SK-N-SH (cell line): ENCODE results near the gene FMO4. TPM values are rescaled to one million over a fixed set of nuclear protein-coding genes. Genes with fewer than 3 reads are reported as not detected.

Experiments used
- CTCF ChIA-PET: fragments of 300-600, 350-600 bp; formaldehyde crosslinking; extraction: SDS; loops from one replicate; lab custom pipeline; 2021; lab: Yijun Ruan, JAX
- POLR2A ChIA-PET: fragments of 350-600 bp; sonication (Branson Sonifier 250); formaldehyde crosslinking; extraction: SDS; loops from one replicate; lab custom pipeline; 2020; ENCODE audit warnings: antibody characterized with exemption, inconsistent platforms; lab: Yijun Ruan, JAX
- DNase-seq: peaks from one replicate; pipeline ENCODE4 v3.0.0; 2012
- H2AFZ ChIP-seq: fragments of 200-600 bp; sonication (generic); 2 replicates; pipeline ENCODE4 v1.8.1; 2016; ENCODE audit warnings: antibody characterized with exemption, mild to moderate bottlenecking, low read depth
- H3F3A ChIP-seq: fragments of 200-600 bp; sonication (generic); replicated peaks from 2 replicates; pipeline ENCODE3; 2016; ENCODE audit warnings: antibody characterized with exemption, mild to moderate bottlenecking; ENCODE audit not compliant: insufficient read depth
- H3K27ac ChIP-seq, 2 experiments: fragments of 200-500 bp in 1 of 2; fragments of 200-600 bp in 1 of 2; sonication (Bioruptor generic) in 1 of 2; sonication (generic), shearing (Covaris generic) in 1 of 2; 2 replicates each; pipeline versions ENCODE4 v1.5.1 to v1.6.1; 2014 to 2016; ENCODE audit warnings: low read depth in 2 of 2, inconsistent platforms in 1 of 2, low read length in 1 of 2, mild to moderate bottlenecking in 1 of 2, mixed read lengths in 1 of 2
- H3K27me3 ChIP-seq: fragments of 200-600 bp; sonication (generic), shearing (Covaris generic); 2 replicates; pipeline ENCODE4 v1.6.1; 2016; ENCODE audit warnings: mixed run types; ENCODE audit not compliant: insufficient read depth
- H3K36me3 ChIP-seq, 2 experiments: fragments of 200-500 bp in 1 of 2; fragments of 200-600 bp in 1 of 2; sonication (Bioruptor generic) in 1 of 2; sonication (generic) in 1 of 2; replicated peaks in 1 of 2; 2 replicates each; pipeline versions ENCODE3 to v1.5.1; 2014 to 2016; ENCODE audit warnings: low read length in 1 of 2, mild to moderate bottlenecking in 1 of 2; ENCODE audit not compliant: insufficient read depth in 2 of 2, control insufficient read depth in 1 of 2
- H3K4me1 ChIP-seq, 2 experiments: fragments of 200-500 bp in 1 of 2; fragments of 200-600 bp in 1 of 2; sonication (Bioruptor generic) in 1 of 2; sonication (generic), shearing (Covaris generic) in 1 of 2; 2 replicates each; pipeline versions ENCODE4 v1.5.1 to v1.6.1; 2014 to 2016; ENCODE audit warnings: low read depth in 1 of 2, low read length in 1 of 2, mixed run types in 1 of 2; ENCODE audit not compliant: insufficient read depth in 2 of 2, control insufficient read depth in 1 of 2
- H3K4me2 ChIP-seq: fragments of 200-600 bp; sonication (generic), shearing (Covaris generic); 2 replicates; pipeline ENCODE4 v1.6.1; 2017; ENCODE audit warnings: mixed run types
- H3K4me3 ChIP-seq, 2 experiments: fragments of 200-500 bp in 1 of 2; fragments of 200-600 bp in 1 of 2; sonication (Bioruptor generic) in 1 of 2; sonication (generic), shearing (Covaris generic) in 1 of 2; 2 replicates each; pipeline versions ENCODE4 v1.5.1 to v1.8.1; 2014 to 2016; ENCODE audit warnings: low read depth in 2 of 2, inconsistent platforms in 1 of 2, low read length in 1 of 2, mild to moderate bottlenecking in 1 of 2, mixed read lengths in 1 of 2, moderate library complexity in 1 of 2
- H3K79me2 ChIP-seq: fragments of 200-600 bp; sonication (generic); 2 replicates; pipeline ENCODE4 v1.8.1; 2017; ENCODE audit warnings: mild to moderate bottlenecking; ENCODE audit not compliant: insufficient read depth
- H3K9ac ChIP-seq: fragments of 200-600 bp; sonication (generic); 2 replicates; pipeline ENCODE4 v1.6.1; 2017; ENCODE audit warnings: mixed run types
- H3K9me2 ChIP-seq: fragments of 200-600 bp; sonication (generic); 2 replicates; pipeline ENCODE4 v1.6.1; 2017; ENCODE audit warnings: mixed run types
- H3K9me3 ChIP-seq: fragments of 200-600 bp; sonication (generic); 2 replicates; pipeline ENCODE4 v1.6.1; 2017; ENCODE audit warnings: mixed run types, mild to moderate bottlenecking, moderate library complexity
- H4K20me1 ChIP-seq: fragments of 200-600 bp; sonication (generic); 2 replicates; pipeline ENCODE4 v1.6.1; 2017; ENCODE audit warnings: mild to moderate bottlenecking, mixed run types; ENCODE audit not compliant: insufficient read depth
- ELF1 ChIP-seq: IDR thresholded peaks from 2 replicates; pipeline ENCODE4 v1.4.0; 2012
- EZH2phosphoT487 ChIP-seq: fragments of 200-600 bp; sonication (generic); IDR thresholded peaks from 2 replicates; pipeline ENCODE4 v1.6.1; 2017; ENCODE audit warnings: low read depth, mixed run types, mild to moderate bottlenecking, antibody characterized with exemption, moderate library complexity, borderline replicate concordance
- FOXM1 ChIP-seq: IDR thresholded peaks from 2 replicates; pipeline ENCODE4 v1.4.0; 2012; ENCODE audit warnings: low read depth, mild to moderate bottlenecking
- MEF2A ChIP-seq: IDR thresholded peaks from 2 replicates; pipeline ENCODE4 v1.4.0; 2012; ENCODE audit warnings: low read depth, borderline replicate concordance
- MXI1 ChIP-seq: IDR thresholded peaks from 2 replicates; pipeline ENCODE4 v1.6.1; 2012; ENCODE audit warnings: mild to moderate bottlenecking, low read depth, low read length, improper control_type of control experiment
- NFIC ChIP-seq: IDR thresholded peaks from 2 replicates; pipeline ENCODE4 v1.4.0; 2012; ENCODE audit warnings: borderline replicate concordance
- RFX5 ChIP-seq: IDR thresholded peaks from 2 replicates; pipeline ENCODE4 v1.6.1; 2012; ENCODE audit warnings: mild to moderate bottlenecking, improper control_type of control experiment, low read length
- SIN3A ChIP-seq: IDR thresholded peaks from 2 replicates; pipeline ENCODE4 v1.6.1; 2012; ENCODE audit warnings: low read depth, mild to moderate bottlenecking, low read length, moderate library complexity, borderline replicate concordance
- TCF12 ChIP-seq: IDR thresholded peaks from 2 replicates; pipeline ENCODE4 v1.4.0; 2012
- USF1 ChIP-seq: IDR thresholded peaks from 2 replicates; pipeline ENCODE4 v1.4.0; 2012; ENCODE audit warnings: low read depth, borderline replicate concordance
- YY1 ChIP-seq: IDR thresholded peaks from 2 replicates; pipeline ENCODE4 v1.4.0; 2012; ENCODE audit warnings: low read depth, mild to moderate bottlenecking
- WGBS: methylation state at CpG from one replicate; pipeline ENCODE4 v1.1.6; 2017; ENCODE audit warnings: low lambda C conversion rate; 5-methylcytosine and 5-hydroxymethylcytosine counted together
- polyA plus RNA-seq, 3 experiments: library from polyadenylated mRNA; depleted of rRNA; stranded (reverse); fragments of >200 nt; gene quantifications; 2 replicates each; pipeline ENCODE4 v1.2.3, GENCODE V29; 2012

The FMO4 gene
- polyA plus RNA-seq, 1 of the 3 experiments (the other 2 are of a cell fraction): 1.6 TPM

GRCh38 chr1:171300401-171300800 is 13.6 kb upstream of the FMO4 start (continued):
- TF ChIP-seq TCF12 (no peak), ELF1 (no peak), MXI1 (no peak)

- H4K20me1 ChIP-seq: no peaks in the 10 kb centered on the region
- peaks cover 13% of the 10 kb centered on the region; the same call in 1 of the 2 replicates for H3K27me3 ChIP-seq
- H3K79me2 ChIP-seq: no peaks in the 10 kb centered on the region
- TF ChIP-seq SIN3A: no peak
- TF ChIP-seq NFIC: no peak
- no peak for TF ChIP-seq MEF2A
- no peak for TF ChIP-seq USF1
- no peak for TF ChIP-seq YY1
- no peak for TF ChIP-seq FOXM1
- TF ChIP-seq RFX5: no peak
- H3F3A ChIP-seq: no peaks in the 10 kb centered on the region
- H3K9me3 ChIP-seq: no peaks in the 10 kb centered on the region
- H3K4me1 ChIP-seq: no peaks in the 10 kb centered on the region; a peak in 1 of 4 replicates
- no peak overlapping the region for H3K4me3 ChIP-seq
- no peak overlapping the region for H3K4me2 ChIP-seq
- ChIA-PET POLR2A (no interaction called here), CTCF (no interaction called here)
- no peaks in the 10 kb centered on the region for H3K36me3 ChIP-seq
- no peak for DNase-seq
- 8% methylated on average over 3 of the region's 3 CpGs for WGBS
- H2AFZ ChIP-seq: no peak overlapping the region
- no peak overlapping the region for H3K27ac ChIP-seq
- H3K9ac ChIP-seq: no peak overlapping the region
- H3K9me2 ChIP-seq: no peaks in the 10 kb centered on the region
Observed at GRCh38 chr1:171310661-171311087, 3.3 kb upstream of the FMO4 start.

- ChIA-PET CTCF (interaction anchor here (0.8 to 2.5 kb wide), 2 partner anchors 23 to 345 kb away, joined by 3 to 29 read pairs; no protein-coding TSS in a partner anchor), POLR2A (no interaction called here)
- 28% methylated on average over 8 of the region's 8 CpGs for WGBS
Observed at GRCh38 chr1:171311771-171312558, 2.0 kb upstream of the FMO4 start.

More at GRCh38 chr1:171311771-171312558, 2.0 kb upstream of the FMO4 start:
- DNase-seq: no peak
- H3K4me3 ChIP-seq: no peak overlapping the region
- H3K27me3 ChIP-seq: peaks cover 4% of the 10 kb centered on the region; the same call in 1 of the 2 replicates
- no peaks in the 10 kb centered on the region for H3K36me3 ChIP-seq
- H3K4me1 ChIP-seq: no peaks in the 10 kb centered on the region; a peak in 1 of 4 replicates
- no peak overlapping the region for H2AFZ ChIP-seq
- H3K9me3 ChIP-seq: no peaks in the 10 kb centered on the region
- H3K4me2 ChIP-seq: no peak overlapping the region
- H3F3A ChIP-seq: no peaks in the 10 kb centered on the region
- no peaks in the 10 kb centered on the region for H4K20me1 ChIP-seq
- no peak overlapping the region for H3K27ac ChIP-seq
- no peaks in the 10 kb centered on the region for H3K79me2 ChIP-seq
- no peaks in the 10 kb centered on the region for H3K9me2 ChIP-seq
- TF ChIP-seq EZH2phosphoT487 (no peak), YY1 (no peak)
- TF ChIP-seq, all 33 proteins: peak for 0
- no peak overlapping the region for H3K9ac ChIP-seq
